Measurements from ENCODE around the gene RAB40C.

The RAB40C gene

GRCh38 chr16:631808-632358 is 42.0 kb downstream of the RAB40C start:
- no peak overlapping the region for H3K27ac Mint-ChIP-seq
- peaks cover 10% of the 10 kb centered on the region for H3K4me1 Mint-ChIP-seq
- no peak for DNase-seq
- no peaks in the 10 kb centered on the region for H3K9me3 Mint-ChIP-seq
- H3K4me3 Mint-ChIP-seq = no peak overlapping the region
- H3K27me3 Mint-ChIP-seq = peaks cover 3% of the 10 kb centered on the region
- peaks cover 4% of the 10 kb centered on the region for H3K36me3 Mint-ChIP-seq (ENCODE audit: low read depth)
- no peak for ATAC-seq

- DNase-seq (no peak), ATAC-seq (no peak)
- peaks cover 4% of the 10 kb centered on the region for H3K36me3 Mint-ChIP-seq (ENCODE audit: low read depth)
- H3K4me1 Mint-ChIP-seq = peaks cover 11% of the 10 kb centered on the region
- H3K4me3 Mint-ChIP-seq = no peak overlapping the region
- peaks cover 3% of the 10 kb centered on the region for H3K27me3 Mint-ChIP-seq
- H3K9me3 Mint-ChIP-seq = no peaks in the 10 kb centered on the region
- no peak overlapping the region for H3K27ac Mint-ChIP-seq
Observed at GRCh38 chr16:632486-633335, 42.8 kb downstream of the RAB40C start.

- ATAC-seq = no peak
- peaks cover 3% of the 10 kb centered on the region for H3K27me3 Mint-ChIP-seq
- no peak for DNase-seq
- H3K4me1 Mint-ChIP-seq = peaks cover 12% of the 10 kb centered on the region
- H3K9me3 Mint-ChIP-seq = no peaks in the 10 kb centered on the region
- no peak overlapping the region for H3K27ac Mint-ChIP-seq
- peaks cover 4% of the 10 kb centered on the region for H3K36me3 Mint-ChIP-seq (ENCODE audit: low read depth)
- no peak overlapping the region for H3K4me3 Mint-ChIP-seq
Observed at GRCh38 chr16:633336-634050, 43.6 kb downstream of the RAB40C start.

- ATAC-seq = no peak
- H3K27ac Mint-ChIP-seq = no peak overlapping the region
Observed at GRCh38 chr16:634051-634670, 44.3 kb downstream of the RAB40C start.

GRCh38 chr16:634996-635395 is 45.1 kb downstream of the RAB40C start:
- Mint-ChIP-seq H3K27ac (peak overlapping the region; percentile 31), H3K9me3 (no peaks in the 10 kb centered on the region), H3K27me3 (peaks cover 3% of the 10 kb centered on the region), H3K36me3 (ENCODE audit: low read depth) (peaks cover 4% of the 10 kb centered on the region), H3K4me3 (peak overlapping the region; percentile 74), H3K4me1 (peaks cover 12% of the 10 kb centered on the region)
- no peak for DNase-seq
- no peak for ATAC-seq

More at GRCh38 chr16:634051-634670, 44.3 kb downstream of the RAB40C start:
- H3K36me3 Mint-ChIP-seq (ENCODE audit: low read depth) = peaks cover 4% of the 10 kb centered on the region
- H3K4me1 Mint-ChIP-seq = peaks cover 12% of the 10 kb centered on the region
- DNase-seq = no peak
- no peaks in the 10 kb centered on the region for H3K9me3 Mint-ChIP-seq
- H3K27me3 Mint-ChIP-seq = peaks cover 3% of the 10 kb centered on the region
- H3K4me3 Mint-ChIP-seq = peak overlapping the region; percentile 51

GRCh38 chr16:635573-636205 is 45.8 kb downstream of the RAB40C start:
- no peak for ATAC-seq
- no peak for DNase-seq
- peak overlapping the region; percentile 87 for H3K4me3 Mint-ChIP-seq
- peaks cover 3% of the 10 kb centered on the region for H3K27me3 Mint-ChIP-seq
- peaks cover 12% of the 10 kb centered on the region for H3K4me1 Mint-ChIP-seq
- peak overlapping the region; percentile 31 for H3K27ac Mint-ChIP-seq
- no peaks in the 10 kb centered on the region for H3K9me3 Mint-ChIP-seq
- H3K36me3 Mint-ChIP-seq (ENCODE audit: low read depth) = peaks cover 4% of the 10 kb centered on the region

GRCh38 chr16:636206-637080 is 46.6 kb downstream of the RAB40C start, which contains the start of gene METTL26:
Gene METTL26, minus strand, starts transcription at chr16:636305. Its CDS starts 15 bp downstream, at chr16:636290.
- Mint-ChIP-seq H3K27me3 (peaks cover 3% of the 10 kb centered on the region), H3K36me3 (ENCODE audit: low read depth) (peaks cover 4% of the 10 kb centered on the region), H3K4me1 (peaks cover 12% of the 10 kb centered on the region), H3K4me3 (peak within 1 kb of the TSS; percentile 87), H3K27ac (peak within 1 kb of the TSS; percentile 98), H3K9me3 (no peaks in the 10 kb centered on the region)
- DNase-seq (peak; percentile 92), ATAC-seq (peak; percentile 88)

- peaks cover 3% of the 10 kb centered on the region for H3K27me3 Mint-ChIP-seq
- peak overlapping the region; percentile 87 for H3K4me3 Mint-ChIP-seq
- no peaks in the 10 kb centered on the region for H3K9me3 Mint-ChIP-seq
- H3K4me1 Mint-ChIP-seq = peaks cover 9% of the 10 kb centered on the region
- peak overlapping the region; percentile 98 for H3K27ac Mint-ChIP-seq
- DNase-seq (peak; percentile 89), ATAC-seq (peak; percentile 41)
- H3K36me3 Mint-ChIP-seq (ENCODE audit: low read depth) = peaks cover 4% of the 10 kb centered on the region
Observed at GRCh38 chr16:637081-638018, 47.5 kb downstream of the RAB40C start.

- DNase-seq (no peak), ATAC-seq (no peak)
- H3K9me3 Mint-ChIP-seq = no peaks in the 10 kb centered on the region
- no peak overlapping the region for H3K4me3 Mint-ChIP-seq
- H3K27ac Mint-ChIP-seq = no peak overlapping the region
- peaks cover 4% of the 10 kb centered on the region for H3K36me3 Mint-ChIP-seq (ENCODE audit: low read depth)
- peaks cover 13% of the 10 kb centered on the region for H3K4me1 Mint-ChIP-seq
- H3K27me3 Mint-ChIP-seq = peaks cover 3% of the 10 kb centered on the region
Observed at GRCh38 chr16:638034-638543, 48.2 kb downstream of the RAB40C start.

GRCh38 chr16:638836-639235 is 49.0 kb downstream of the RAB40C start:
- no peak for ATAC-seq
- no peak overlapping the region for H3K4me3 Mint-ChIP-seq
- no peaks in the 10 kb centered on the region for H3K9me3 Mint-ChIP-seq

GRCh38 chr16:640614-641013 is 50.7 kb downstream of the RAB40C start:
- Mint-ChIP-seq H3K4me1 (peaks cover 22% of the 10 kb centered on the region), H3K27ac (no peak overlapping the region), H3K9me3 (no peaks in the 10 kb centered on the region), H3K36me3 (ENCODE audit: low read depth) (peaks cover 12% of the 10 kb centered on the region), H3K4me3 (no peak overlapping the region), H3K27me3 (peaks cover 3% of the 10 kb centered on the region)
- ATAC-seq (no peak), DNase-seq (no peak)

More at GRCh38 chr16:638836-639235, 49.0 kb downstream of the RAB40C start:
- H3K27ac Mint-ChIP-seq = no peak overlapping the region
- peaks cover 4% of the 10 kb centered on the region for H3K36me3 Mint-ChIP-seq (ENCODE audit: low read depth)
- DNase-seq = no peak
- H3K27me3 Mint-ChIP-seq = peaks cover 3% of the 10 kb centered on the region
- H3K4me1 Mint-ChIP-seq = peaks cover 16% of the 10 kb centered on the region
